CD4-positive, alpha-beta T cell treated with Interleukin-6 for 4 hours (primary cell): ENCODE results near the gene CT45A1.
A peak's percentile ranks its signal among the peaks of the same experiment; 100 is the strongest.
"Not testable (repeated sequence)": the region's sequence is repeated elsewhere in the genome, so short reads cannot be mapped to it uniquely, and the experiment has no call there.

Experiments
- DNase-seq: peaks from one replicate; pipeline ENCODE4 v3.0.0-alpha.2; 2020; ENCODE audit warnings: mixed read lengths

CT45A1 gene, protein sequence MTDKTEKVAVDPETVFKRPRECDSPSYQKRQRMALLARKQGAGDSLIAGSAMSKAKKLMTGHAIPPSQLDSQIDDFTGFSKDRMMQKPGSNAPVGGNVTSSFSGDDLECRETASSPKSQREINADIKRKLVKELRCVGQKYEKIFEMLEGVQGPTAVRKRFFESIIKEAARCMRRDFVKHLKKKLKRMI

GRCh38 chrX:135713183-135713689 is at the start of gene CT45A1:
Gene CT45A1 (plus strand): TSS chrX:135713639. CDS start chrX:135718941, 5,302 bp downstream.
- DNase-seq, result peak; percentile 11

DNA sequence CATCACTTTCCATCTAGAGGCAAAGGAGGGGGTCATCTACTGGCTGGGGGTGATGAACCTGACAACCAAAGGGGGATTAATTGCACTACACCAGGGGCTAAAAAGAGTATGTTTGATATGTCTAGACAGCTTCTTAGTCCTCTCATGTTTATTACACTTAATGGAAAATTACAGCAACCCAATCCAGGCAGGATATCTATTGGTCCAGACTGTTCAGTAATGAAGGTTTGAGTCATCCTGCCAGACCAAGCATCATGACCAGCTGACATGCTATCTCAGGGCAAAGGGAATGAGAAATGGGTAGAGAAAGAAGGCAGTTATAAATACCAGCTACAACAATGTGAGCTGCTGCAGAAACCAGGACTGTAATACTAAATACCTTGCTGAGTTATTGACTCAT is 40.5 kb upstream of the CT45A1 start:
- not testable (repeated sequence) for DNase-seq

DNA sequence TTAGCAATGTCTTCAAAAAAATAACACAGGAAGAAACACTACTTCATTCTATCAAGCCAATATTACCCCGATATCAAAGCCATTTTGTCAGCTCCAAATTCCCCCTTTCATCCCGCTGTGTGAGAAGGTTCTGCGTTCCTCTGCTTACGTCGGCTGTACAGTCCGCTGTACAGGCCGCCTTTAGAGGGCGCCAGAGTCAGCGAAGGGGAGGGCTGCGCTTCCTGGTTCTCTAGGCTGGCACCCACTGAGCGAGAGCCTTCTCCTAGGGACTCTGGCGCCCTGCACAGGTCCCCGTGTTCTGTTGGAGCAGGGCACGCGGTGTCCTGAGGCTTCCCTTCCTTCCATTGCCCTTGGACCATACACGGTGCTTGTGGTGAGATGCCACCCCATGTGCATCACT is 25.3 kb upstream of the CT45A1 start:
- no peak for DNase-seq

GRCh38 chrX:135695471-135695870 is 18.0 kb upstream of the CT45A1 start:
- DNase-seq, result no peak

- DNase-seq, result no peak
These were observed 15.8 kb upstream of the CT45A1 start for GRCh38 chrX:135697601-135698000.

GRCh38 chrX:135698924-135699323 is 14.5 kb upstream of the CT45A1 start:
- no peak for DNase-seq

DNA sequence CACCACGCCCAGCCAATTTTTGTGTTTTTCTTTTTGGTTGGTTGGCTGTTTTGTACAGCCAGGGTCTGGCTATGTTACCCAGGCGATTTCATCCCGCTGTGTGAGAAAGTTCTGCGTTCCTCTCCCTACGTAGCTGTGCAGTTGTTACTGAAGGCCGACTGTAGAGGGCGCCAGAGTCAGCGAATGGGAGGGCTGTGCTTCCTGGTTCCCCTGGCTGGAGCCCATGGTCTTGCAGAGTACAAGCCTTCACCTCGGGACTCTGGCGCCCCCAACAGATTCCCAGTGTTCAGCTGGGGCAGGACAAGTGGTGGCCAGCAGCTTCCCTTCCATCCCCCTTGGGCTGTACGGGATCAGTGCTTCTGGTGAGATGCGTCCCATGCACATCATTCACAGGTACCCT is 5.6 kb upstream of the CT45A1 start:
- DNase-seq, result peak; percentile 13

DNA sequence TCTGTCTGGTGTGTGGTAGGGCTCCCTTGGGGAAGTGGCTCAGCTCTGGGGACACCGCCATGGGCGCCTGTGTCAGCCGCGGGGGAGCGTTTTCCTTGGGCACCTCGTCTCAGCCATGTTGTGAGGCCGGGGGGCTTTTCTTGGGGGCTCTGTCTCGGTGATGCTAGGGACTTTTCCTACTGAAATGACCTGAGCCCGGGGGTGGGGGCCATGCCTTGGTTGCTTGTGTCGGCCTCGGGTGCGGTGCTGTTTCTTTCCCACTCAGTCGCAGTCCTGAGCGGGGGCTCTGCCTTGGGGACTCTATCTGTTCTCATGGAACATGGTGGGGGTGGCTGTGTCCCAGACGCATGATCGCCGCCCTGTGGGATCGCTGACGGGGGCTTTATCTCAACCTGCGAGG is 356 bp downstream of the CT45A1 start:
- DNase-seq, result no peak

- DNase-seq, result not testable (repeated sequence)
These were observed 21.2 kb downstream of the CT45A1 start for GRCh38 chrX:135734666-135735065.

DNA sequence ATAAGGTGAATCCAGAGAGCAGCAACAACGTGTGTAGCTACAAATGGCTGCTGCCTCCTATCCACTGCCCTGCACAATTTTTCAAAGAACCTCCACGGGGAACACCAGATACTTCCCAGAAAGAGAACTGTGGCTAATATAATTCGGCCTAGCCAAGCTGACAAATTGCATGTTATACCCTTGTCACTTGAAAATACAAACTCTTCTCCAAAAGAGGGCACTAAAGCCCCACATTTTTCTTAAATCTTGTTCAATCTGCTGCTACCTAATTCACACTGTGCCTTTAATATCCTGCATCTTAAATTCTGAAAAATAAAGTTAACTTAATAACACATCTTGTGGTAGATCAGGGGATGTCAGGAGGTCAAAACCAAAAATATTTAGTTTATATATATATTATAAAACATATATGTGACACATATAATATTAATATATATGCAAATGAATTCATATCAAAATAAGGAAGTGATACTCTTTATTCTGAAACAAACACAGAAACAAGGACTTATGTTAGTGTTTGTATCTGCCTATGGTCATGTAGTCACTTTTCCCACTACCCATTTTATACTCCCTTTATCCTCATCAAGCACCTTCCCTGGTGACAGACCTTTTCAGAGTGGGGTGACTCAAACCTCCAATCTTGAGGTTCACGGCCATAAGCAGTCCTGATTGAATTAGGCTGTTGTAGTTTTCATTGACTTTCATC is 24.1 kb downstream of the CT45A1 start:
- DNase-seq, result no peak

DNA sequence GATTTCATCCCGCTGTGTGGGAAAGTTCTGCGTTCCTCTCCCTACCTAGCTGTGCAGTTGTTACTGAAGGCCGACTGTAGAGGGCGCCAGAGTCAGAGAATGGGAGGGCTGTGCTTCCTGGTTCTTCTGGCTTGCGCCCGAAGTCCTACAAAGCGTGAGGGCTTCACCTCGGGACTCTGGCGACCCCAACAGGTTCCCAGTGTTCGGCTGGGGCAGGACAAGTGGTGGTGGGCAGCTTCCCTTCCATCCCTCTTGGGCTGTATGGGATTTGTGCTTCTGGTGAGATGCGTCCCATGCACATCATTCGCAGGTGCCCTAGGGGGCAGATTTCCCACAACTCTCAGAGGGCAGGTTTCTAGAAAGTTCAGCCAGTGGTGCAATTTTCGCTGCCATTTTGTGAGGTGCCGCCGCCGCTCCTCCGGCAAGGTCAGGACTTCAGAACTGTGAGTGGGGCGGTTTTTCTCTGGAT is 27.3 kb downstream of the CT45A1 start:
- DNase-seq, result peak; percentile 53

- no peak for DNase-seq
These were observed 27.8 kb downstream of the CT45A1 start for GRCh38 chrX:135741192-135741715.

- not testable (repeated sequence) for DNase-seq
These were observed 31.3 kb downstream of the CT45A1 start for GRCh38 chrX:135744739-135745138.

- DNase-seq, result not testable (repeated sequence)
These were observed 54.7 kb downstream of the CT45A1 start, which contains the start of gene CT45A3 for GRCh38 chrX:135768091-135768490. Gene CT45A3 (minus strand): TSS chrX:135768191. CDS start chrX:135764444, 3,747 bp downstream.
